DOHH2 (cell line): ENCODE data around the gene YIF1B.

Source experiments
- H3F3A ChIP-seq: fragments of 200-600 bp; sonication (generic), shearing (Covaris generic); 2 replicates; pipeline ENCODE4 v1.6.0; 2016; ENCODE audit warnings: antibody characterized with exemption, mild to moderate bottlenecking; ENCODE audit not compliant: control insufficient read depth, insufficient read depth
- H3K27ac ChIP-seq: fragments of 200-600 bp; sonication (generic); 2 replicates; pipeline ENCODE4 v1.5.1; 2014; ENCODE audit warnings: low read depth, mild to moderate bottlenecking, low read length, moderate library complexity
- H3K27me3 ChIP-seq: fragments of 200-600 bp; sonication (generic); 2 replicates; pipeline ENCODE4 v1.6.1; 2014; ENCODE audit warnings: mild to moderate bottlenecking, low read length, mixed read lengths; ENCODE audit not compliant: control insufficient read depth
- H3K36me3 ChIP-seq: fragments of 200-600 bp; sonication (generic); 2 replicates; pipeline ENCODE4 v1.6.1; 2014; ENCODE audit warnings: mild to moderate bottlenecking, low read length, moderate library complexity, mixed read lengths; ENCODE audit not compliant: control insufficient read depth
- H3K4me1 ChIP-seq: fragments of 200-600 bp; sonication (generic); 2 replicates; pipeline ENCODE4 v1.6.1; 2014; ENCODE audit warnings: mild to moderate bottlenecking, low read length, mixed read lengths; ENCODE audit not compliant: control insufficient read depth
- H3K4me2 ChIP-seq: fragments of 200-600 bp; sonication (generic); 2 replicates; pipeline ENCODE4 v1.6.0; 2014; ENCODE audit warnings: mild to moderate bottlenecking, low read length, moderate library complexity
- H3K4me3 ChIP-seq: fragments of 200-600 bp; sonication (generic); 2 replicates; pipeline ENCODE4 v1.5.1; 2014; ENCODE audit warnings: mild to moderate bottlenecking, low read length, mixed read lengths
- H3K79me2 ChIP-seq: fragments of 200-600 bp; sonication (generic); 2 replicates; pipeline ENCODE4 v1.6.1; 2014; ENCODE audit warnings: mild to moderate bottlenecking, low read length, mixed read lengths; ENCODE audit not compliant: control insufficient read depth
- H3K9me2 ChIP-seq: fragments of 200-600 bp; sonication (generic); replicated peaks from 2 replicates; pipeline ENCODE4 v1.6.1; 2014; ENCODE audit warnings: mild to moderate bottlenecking, low read length, mixed read lengths; ENCODE audit not compliant: control insufficient read depth
- H3K9me3 ChIP-seq: fragments of 200-600 bp; sonication (generic); 2 replicates; pipeline ENCODE4 v1.6.1; 2014; ENCODE audit warnings: antibody characterized with exemption, low read length, mixed read lengths; ENCODE audit not compliant: control insufficient read depth, insufficient read depth
- H4K20me1 ChIP-seq: fragments of 200-600 bp; sonication (generic); 2 replicates; pipeline ENCODE4 v1.6.0; 2014; ENCODE audit warnings: low read depth, mild to moderate bottlenecking, antibody characterized with exemption, low read length, moderate library complexity; ENCODE audit not compliant: control insufficient read depth, insufficient read depth
- EZH2phosphoT487 ChIP-seq: fragments of 200-600 bp; sonication (generic); IDR thresholded peaks from 2 replicates; pipeline ENCODE4 v1.6.1; 2017; ENCODE audit warnings: borderline replicate concordance, mild to moderate bottlenecking, antibody characterized with exemption, low read length, moderate library complexity, mixed read lengths
- TF ChIP-seq, protein P1 (sequence below): fragments of 200-600 bp; sonication (generic); IDR thresholded peaks from one replicate; pipeline ENCODE4 v1.5.1; 2014; ENCODE audit warnings: antibody characterized with exemption, mild to moderate bottlenecking, low read depth, low read length; ENCODE audit not compliant: poor library complexity, severe bottlenecking

Gene YIF1B

DNA sequence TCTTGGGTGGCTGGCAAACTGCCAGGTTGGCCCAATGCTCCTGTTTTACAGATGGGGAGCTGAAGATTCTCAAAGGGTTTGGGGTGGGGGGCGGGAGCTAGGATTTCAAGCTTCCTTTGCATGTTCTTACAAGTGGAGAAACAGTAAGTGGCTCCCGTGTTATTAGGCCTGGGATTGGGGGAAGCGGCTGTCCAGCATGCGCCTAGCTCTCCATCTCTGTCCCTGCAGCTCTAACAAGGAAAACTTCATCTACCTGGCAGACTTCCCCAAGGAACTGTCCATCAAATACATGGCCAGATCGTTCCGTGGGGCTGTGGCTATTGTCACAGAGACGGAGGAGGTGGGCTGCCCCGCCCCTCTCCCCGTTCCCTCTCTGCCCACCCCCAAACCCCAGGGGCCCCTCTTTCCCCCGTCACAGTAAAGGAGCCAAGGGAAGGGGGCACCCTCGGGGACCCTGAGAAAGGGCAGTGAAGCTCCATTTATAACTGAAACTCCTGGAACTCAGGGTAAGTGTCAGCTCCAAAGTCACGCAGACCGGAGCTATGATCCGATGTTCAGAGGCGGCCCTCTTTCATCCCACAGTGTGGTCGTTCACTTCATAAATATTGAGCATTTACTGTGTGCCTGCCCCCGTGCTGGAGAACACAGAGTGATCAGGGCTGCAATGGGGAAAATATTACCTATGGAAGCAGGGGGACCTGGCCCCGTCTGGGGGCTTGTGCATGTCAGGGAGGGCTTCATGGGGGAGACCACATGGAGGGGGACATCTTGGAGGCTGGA lies 43.7 kb upstream of the YIF1B start:
- no peak overlapping the region for H3K27ac ChIP-seq
- no peaks in the 10 kb centered on the region for H3K9me3 ChIP-seq
- no peaks in the 10 kb centered on the region for H3K36me3 ChIP-seq
- TF ChIP-seq, protein P1, sequence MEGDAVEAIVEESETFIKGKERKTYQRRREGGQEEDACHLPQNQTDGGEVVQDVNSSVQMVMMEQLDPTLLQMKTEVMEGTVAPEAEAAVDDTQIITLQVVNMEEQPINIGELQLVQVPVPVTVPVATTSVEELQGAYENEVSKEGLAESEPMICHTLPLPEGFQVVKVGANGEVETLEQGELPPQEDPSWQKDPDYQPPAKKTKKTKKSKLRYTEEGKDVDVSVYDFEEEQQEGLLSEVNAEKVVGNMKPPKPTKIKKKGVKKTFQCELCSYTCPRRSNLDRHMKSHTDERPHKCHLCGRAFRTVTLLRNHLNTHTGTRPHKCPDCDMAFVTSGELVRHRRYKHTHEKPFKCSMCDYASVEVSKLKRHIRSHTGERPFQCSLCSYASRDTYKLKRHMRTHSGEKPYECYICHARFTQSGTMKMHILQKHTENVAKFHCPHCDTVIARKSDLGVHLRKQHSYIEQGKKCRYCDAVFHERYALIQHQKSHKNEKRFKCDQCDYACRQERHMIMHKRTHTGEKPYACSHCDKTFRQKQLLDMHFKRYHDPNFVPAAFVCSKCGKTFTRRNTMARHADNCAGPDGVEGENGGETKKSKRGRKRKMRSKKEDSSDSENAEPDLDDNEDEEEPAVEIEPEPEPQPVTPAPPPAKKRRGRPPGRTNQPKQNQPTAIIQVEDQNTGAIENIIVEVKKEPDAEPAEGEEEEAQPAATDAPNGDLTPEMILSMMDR: no peak
- TF ChIP-seq EZH2phosphoT487: no peak
- H3K4me3 ChIP-seq: no peak overlapping the region
- no peaks in the 10 kb centered on the region for H4K20me1 ChIP-seq
- H3K79me2 ChIP-seq: no peaks in the 10 kb centered on the region
- H3F3A ChIP-seq: no peaks in the 10 kb centered on the region
- H3K27me3 ChIP-seq: peaks cover 49% of the 10 kb centered on the region
- H3K4me2 ChIP-seq: no peak overlapping the region
- no peaks in the 10 kb centered on the region for H3K9me2 ChIP-seq
- peaks cover 16% of the 10 kb centered on the region for H3K4me1 ChIP-seq

- H3K9me2 ChIP-seq: no peaks in the 10 kb centered on the region
- H3K4me3 ChIP-seq: no peak overlapping the region
- peaks cover 49% of the 10 kb centered on the region for H3K27me3 ChIP-seq
- no peaks in the 10 kb centered on the region for H3K9me3 ChIP-seq
- peaks cover 16% of the 10 kb centered on the region for H3K4me1 ChIP-seq
- TF ChIP-seq, protein P1: no peak
- TF ChIP-seq EZH2phosphoT487: no peak
- H3K27ac ChIP-seq: no peak overlapping the region
- no peaks in the 10 kb centered on the region for H3K79me2 ChIP-seq
- no peaks in the 10 kb centered on the region for H3K36me3 ChIP-seq
- no peaks in the 10 kb centered on the region for H3F3A ChIP-seq
- no peaks in the 10 kb centered on the region for H4K20me1 ChIP-seq
- no peak overlapping the region for H3K4me2 ChIP-seq
These were observed 42.3 kb upstream of the YIF1B start for GRCh38 chr19:38358071-38358470.

DNA sequence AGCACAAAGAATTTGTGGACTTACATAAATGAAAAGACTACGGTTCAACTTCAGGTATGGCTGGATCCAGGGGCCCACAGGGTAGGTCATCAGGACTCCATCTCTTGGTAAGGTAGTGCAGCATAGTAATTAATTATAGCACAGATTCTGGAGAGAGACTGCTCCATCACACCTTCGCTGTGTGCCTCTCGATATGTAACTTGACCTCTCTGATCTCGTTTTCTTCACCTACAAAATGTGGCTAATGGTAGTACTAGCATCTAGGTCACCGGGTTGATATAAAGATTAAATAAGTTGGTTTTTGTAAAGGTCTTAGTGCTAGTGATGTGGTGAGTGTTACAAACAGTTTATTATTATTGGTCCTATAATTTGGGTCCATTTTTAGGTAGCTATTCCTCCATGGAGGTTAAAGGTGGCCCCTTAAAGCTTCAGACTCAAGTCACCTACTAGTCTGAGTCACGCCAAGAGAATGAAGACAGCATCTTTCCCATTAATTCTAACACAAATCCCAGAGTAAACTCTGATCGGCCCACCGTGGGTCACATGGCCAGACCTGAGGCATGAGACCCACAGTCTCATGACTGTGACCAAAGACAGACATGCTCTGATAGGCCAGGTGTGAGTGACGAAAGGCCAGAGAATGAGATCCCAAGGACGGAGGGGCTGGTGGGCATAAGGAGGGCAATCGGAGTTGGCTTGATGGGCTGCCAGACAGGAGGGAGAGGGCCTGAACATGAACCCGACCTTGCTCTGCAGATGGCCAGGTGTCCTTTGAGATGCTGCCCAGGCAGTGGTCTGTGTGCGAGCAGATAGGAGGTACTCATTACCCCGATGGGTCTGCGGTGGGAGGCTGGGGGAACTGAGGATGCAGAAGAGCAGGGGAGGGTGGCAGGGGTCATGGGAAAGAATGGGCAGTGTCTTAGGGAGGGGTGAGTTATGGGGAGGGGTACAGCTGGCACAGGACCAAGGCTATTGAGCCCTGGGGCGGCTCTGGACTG lies 40.3 kb upstream of the YIF1B start:
- Histone ChIP-seq H3F3A (no peaks in the 10 kb centered on the region), H3K36me3 (no peaks in the 10 kb centered on the region), H3K4me1 (no peaks in the 10 kb centered on the region), H3K9me2 (no peaks in the 10 kb centered on the region), H3K4me3 (no peak overlapping the region), H4K20me1 (no peaks in the 10 kb centered on the region), H3K27me3 (peaks cover 42% of the 10 kb centered on the region), H3K9me3 (no peaks in the 10 kb centered on the region), H3K79me2 (no peaks in the 10 kb centered on the region), H3K4me2 (no peak overlapping the region), H3K27ac (no peak overlapping the region)
- TF ChIP-seq EZH2phosphoT487: no peak
- TF ChIP-seq, protein P1: no peak
